Left ventricle myocardium superior (tissue), 1 donor: ENCODE data around the gene FAM13B. TPM values are rescaled to one million over a fixed set of nuclear protein-coding genes. Genes with fewer than 3 reads are reported as not detected.
"Not testable (repeated sequence)": the region's sequence is repeated elsewhere in the genome, so short reads cannot be mapped to it uniquely, and the experiment has no call there.

Experiments used
- ATAC-seq: fragments of 200-7000 bp; cut with Tn5 transposase; one replicate; pipeline ENCODE4 v1.9.1; 2020; ENCODE audit warnings: mild to moderate bottlenecking, moderate library complexity
- DNase-seq: peaks from one replicate; pipeline ENCODE4 v3.0.0-alpha.2; 2020
- intact Hi-C: fragments of 100-400 bp; cut with micrococcal nuclease; formaldehyde crosslinking; loops from one replicate; pipeline ENCODE4 v1.11.0; 2022
- total RNA-seq: library from RNA; stranded (reverse); fragmentation: NEBNext Ultra II Directional; extraction: Animal tissue kit (Norgen Biotek cat#: 25700); gene quantifications from one replicate; pipeline ENCODE4 v1.2.1, GENCODE V29; 2021
- donor health status: DM: no; HTN: yes; CAD: no; lungs with severe emphysema.

Gene FAM13B
- total RNA-seq, 1 donor from 2014 or later = 20.4 TPM

- intact Hi-C loops = no loop called here
- ATAC-seq (peak; percentile 68), DNase-seq (no peak)
These were observed 37.7 kb downstream of the FAM13B start for GRCh38 chr5:137995077-137995748.

DNA sequence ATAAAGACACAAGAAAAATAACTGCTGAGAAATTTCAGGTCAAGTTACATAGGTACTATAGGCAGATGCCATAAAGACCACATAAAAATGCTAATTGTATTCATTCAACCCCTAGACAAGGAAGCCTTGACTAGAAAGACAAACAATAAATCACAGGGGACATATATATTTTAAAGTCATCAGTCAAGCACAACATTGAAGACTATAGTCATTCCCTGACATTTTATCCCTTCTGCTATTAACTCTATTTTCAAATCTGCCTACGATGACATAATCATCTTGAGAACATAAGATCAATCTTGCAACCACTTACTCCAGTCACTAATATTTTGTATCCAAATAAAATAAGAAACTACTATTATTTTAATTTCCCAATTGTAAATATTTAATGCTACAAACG lies 38.3 kb downstream of the FAM13B start:
- ATAC-seq = no peak
- intact Hi-C loops = no loop called here
- DNase-seq = no peak

DNA sequence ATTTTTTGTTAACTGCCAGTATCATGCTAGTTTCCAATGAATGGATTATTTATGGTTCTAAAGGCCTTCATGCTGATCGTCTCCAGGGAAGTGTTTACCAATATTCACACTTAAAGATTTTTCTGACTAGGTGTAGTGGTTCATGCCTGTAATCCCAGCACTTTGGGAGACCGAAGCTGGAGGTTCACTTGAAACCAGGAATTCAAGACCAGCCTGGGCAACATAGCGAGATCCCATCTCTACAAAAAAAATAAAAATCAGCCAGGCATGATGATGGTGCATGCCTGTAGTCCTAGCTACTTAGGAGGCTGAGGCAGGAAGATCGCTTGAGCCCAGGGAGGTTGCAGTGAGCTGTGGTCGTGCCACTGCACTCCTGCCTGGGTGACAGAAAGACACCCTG lies 43.5 kb downstream of the FAM13B start:
- no peak for ATAC-seq
- DNase-seq = no peak
- intact Hi-C loops = no loop called here

DNA sequence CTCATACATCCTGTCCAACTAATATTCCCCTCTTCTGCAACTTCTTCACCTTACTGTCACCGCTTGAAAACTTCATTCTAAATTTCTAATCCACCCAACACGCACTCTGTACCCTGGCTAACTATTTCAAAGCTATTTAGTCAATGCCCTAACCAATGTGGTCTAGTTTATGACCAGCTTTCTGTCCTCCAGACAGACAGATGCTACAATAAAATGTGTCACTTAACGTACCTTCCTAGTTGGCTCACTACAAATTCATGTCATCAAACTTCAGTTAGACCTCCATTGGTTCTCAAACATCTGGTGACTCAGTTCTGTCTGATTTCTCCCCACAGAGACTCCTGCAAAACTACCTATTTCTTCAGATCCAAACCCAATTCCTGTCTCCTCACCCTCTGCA lies 57.7 kb downstream of the FAM13B start:
- ATAC-seq (no peak), DNase-seq (no peak)
- intact Hi-C loops = no loop called here

GRCh38 chr5:137970384-137970783 lies 62.5 kb downstream of the FAM13B start:
- intact Hi-C loops, ATAC-seq, DNase-seq: not testable (repeated sequence)

GRCh38 chr5:137960819-137961218 lies 72.1 kb downstream of the FAM13B start:
- no peak for DNase-seq
- intact Hi-C loops = no loop called here
- ATAC-seq = no peak

DNA sequence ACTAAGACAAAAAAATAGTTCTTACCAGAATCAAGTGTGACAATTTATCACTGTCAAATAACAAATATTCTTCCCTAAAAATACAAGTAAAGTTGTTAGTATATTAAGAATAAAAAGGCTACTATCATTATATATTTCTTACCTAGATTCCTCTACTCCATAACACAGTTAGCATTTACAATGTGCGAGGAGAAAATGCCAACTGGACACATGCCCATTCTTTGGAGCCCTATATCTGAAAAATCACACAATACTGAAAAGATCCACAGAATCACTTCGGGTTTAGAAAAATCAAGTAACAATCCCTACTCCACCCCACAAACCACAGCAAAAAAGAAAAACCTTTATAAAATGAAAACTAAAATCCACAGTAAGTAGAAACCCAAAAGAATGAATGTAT lies 72.7 kb downstream of the FAM13B start:
- no peak for ATAC-seq
- DNase-seq = no peak
- intact Hi-C loops = no loop called here

- ATAC-seq (peak; percentile 49), DNase-seq (no peak)
- intact Hi-C loops = no loop called here
These were observed 73.4 kb downstream of the FAM13B start for GRCh38 chr5:137959488-137959887.

DNA sequence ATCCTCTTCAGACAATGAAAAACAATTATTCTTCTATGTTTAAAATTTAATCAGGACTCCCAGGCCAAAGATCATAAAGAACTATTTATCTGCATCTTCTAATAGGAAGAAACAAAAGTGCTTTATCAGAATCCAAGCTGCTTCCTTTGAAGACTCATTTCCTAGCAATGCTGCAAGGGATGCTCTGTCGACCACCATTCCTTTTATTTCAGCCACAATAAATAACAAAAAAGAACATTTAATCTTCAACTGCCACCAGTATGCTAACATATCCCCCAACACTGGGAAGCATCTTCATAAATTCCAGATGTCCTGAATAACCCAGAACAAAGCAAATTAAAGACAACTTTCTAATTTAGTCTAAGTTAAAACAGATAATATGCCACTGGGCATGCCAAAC lies 74.9 kb downstream of the FAM13B start:
- DNase-seq = no peak
- intact Hi-C loops = no loop called here

DNA sequence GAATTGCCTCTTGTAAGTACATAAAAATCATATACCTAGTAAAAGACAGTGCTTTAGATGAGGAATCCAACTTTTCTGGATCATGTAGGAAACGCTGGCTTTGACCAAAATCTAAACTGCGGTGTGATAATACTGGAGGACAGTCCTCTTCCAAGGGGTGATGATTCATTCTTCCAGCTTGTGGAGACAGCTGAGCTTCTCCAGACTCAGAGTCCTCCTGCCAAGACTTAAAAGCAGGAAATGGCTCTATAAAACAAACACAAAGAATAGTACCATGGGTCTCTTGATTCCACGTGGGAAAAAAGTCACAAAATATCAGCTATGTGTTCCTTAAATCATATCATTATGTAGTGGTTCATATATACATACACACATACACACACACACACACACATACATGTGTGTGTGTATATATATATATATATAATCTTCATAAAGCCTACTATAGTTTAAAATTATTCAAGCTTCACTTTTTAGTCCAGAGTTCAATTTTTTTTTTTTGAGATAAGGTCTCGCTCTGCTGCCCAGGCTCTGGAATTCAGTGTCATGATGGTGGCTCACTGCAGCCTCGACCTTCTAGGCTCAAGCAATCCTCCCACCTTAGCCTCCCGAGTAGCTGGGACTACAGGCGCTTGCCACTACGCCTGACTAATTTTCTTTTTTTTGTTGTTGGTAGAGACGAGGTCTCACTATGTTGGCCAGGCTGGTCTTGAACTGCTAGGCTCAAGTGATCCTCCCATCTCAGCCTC lies 78.6 kb downstream of the FAM13B start:
- ATAC-seq (peak; percentile 91), DNase-seq (no peak)
- intact Hi-C loops = no loop called here

More for the DNA sequence above, 74.9 kb downstream of the FAM13B start:
- ATAC-seq = no peak

- intact Hi-C loops = no loop called here
- ATAC-seq (no peak), DNase-seq (no peak)
These were observed 87.1 kb downstream of the FAM13B start for GRCh38 chr5:137945825-137946224.

DNA sequence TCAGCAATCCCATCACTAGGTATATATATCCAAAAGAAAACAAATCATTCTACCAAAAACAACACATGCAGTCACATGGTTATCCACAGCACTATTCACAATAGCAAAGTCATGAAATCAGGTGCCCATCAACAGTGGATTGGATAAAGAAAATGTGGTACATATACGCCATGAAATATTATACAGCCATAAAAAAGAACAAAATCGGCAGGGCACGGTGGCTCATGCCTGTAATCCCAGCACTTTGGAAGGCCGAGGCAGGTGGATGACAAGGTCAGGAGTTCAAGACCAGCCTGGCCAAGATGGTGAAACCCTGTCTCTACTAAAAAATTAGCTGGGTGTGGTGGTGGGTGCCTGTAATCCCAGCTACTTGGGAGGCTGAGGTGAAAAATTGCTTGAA lies 88.6 kb downstream of the FAM13B start:
- intact Hi-C loops, DNase-seq, ATAC-seq: not testable (repeated sequence)

DNA sequence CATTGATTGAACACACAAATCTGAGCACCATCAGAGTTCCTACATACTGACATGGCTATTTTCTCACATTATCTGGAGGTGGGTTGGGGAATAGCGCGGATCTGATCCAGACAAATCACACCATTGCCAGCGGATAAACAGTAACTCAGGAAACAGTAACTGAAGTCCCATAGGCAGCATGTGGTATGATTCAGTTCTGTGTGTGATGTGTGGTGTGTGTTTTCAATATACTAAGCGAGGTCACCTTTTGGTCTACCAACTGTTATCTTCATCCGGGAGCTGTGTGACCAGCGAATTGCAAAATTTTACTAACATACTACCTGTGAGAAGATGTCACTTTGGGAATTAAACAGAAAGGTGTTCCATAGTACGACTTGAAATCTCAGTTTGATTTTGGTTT lies 93.5 kb downstream of the FAM13B start:
- ATAC-seq = no peak
- no peak for DNase-seq
- intact Hi-C loops = no loop called here

- no peak for DNase-seq
- intact Hi-C loops = no loop called here
- no peak for ATAC-seq
These were observed 94.1 kb downstream of the FAM13B start for GRCh38 chr5:137938751-137939143.

GRCh38 chr5:137937994-137938750 lies 94.7 kb downstream of the FAM13B start:
- no peak for ATAC-seq
- no peak for DNase-seq
- intact Hi-C loops = no loop called here

GRCh38 chr5:137935694-137936093 lies 97.2 kb downstream of the FAM13B start:
- DNase-seq = no peak
- intact Hi-C loops = no loop called here
- no peak for ATAC-seq

GRCh38 chr5:137935190-137935589 lies 97.7 kb downstream of the FAM13B start:
- intact Hi-C loops = no loop called here

GRCh38 chr5:137933491-137933911 lies 99.4 kb downstream of the FAM13B start:
- DNase-seq = no peak
- intact Hi-C loops = no loop called here
- ATAC-seq = peak; percentile 62

More at GRCh38 chr5:137935190-137935589, 97.7 kb downstream of the FAM13B start:
- ATAC-seq = peak; percentile 7
- no peak for DNase-seq

DNA sequence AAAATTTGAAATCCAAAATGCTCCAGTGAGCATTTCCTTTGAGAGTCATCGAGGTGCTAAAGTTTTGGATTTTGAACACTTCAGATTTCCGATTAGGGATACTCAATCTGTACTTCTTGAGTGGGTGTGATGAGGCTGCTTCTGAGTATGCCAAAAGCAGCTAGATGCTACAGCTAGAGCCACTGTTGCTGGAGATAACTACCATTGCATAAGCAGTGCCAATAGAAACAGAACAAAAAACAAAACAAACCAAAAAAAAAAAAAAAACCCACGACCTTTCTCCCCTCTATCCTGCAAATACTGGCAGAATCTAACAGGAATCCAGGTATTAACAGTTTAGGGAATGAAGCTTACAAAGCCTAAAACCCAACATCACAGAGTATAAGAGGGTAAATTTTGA lies 100.1 kb downstream of the FAM13B start:
- intact Hi-C loops = no loop called here
- ATAC-seq = peak; percentile 75
- no peak for DNase-seq

GRCh38 chr5:137923856-137924255 lies 109.0 kb downstream of the FAM13B start:
- no peak for ATAC-seq
- intact Hi-C loops = no loop called here
- no peak for DNase-seq
